Fibroblast of lung (primary cell): ENCODE measurements around the gene ACOX1. TPM values are rescaled to one million over a fixed set of nuclear protein-coding genes. Genes with fewer than 3 reads are reported as not detected.

Source experiments
- DNase-seq, 2 donors: peaks; one replicate each; pipeline versions ENCODE4 v3.0.0 to v3.0.0-alpha.2; 2010; ENCODE audit warnings: low read depth in 2 of 2
- H2AFZ ChIP-seq: 2 replicates; pipeline ENCODE4 v1.5.1; 2012; ENCODE audit warnings: low read length, control low read depth, inconsistent platforms
- H3K27ac ChIP-seq: 2 replicates; pipeline ENCODE4 v1.5.1; 2011; ENCODE audit warnings: low read length, control low read depth; ENCODE audit not compliant: insufficient read depth
- H3K27me3 ChIP-seq: 2 replicates; pipeline ENCODE4 v1.5.1; 2011; ENCODE audit warnings: mild to moderate bottlenecking, low read length; ENCODE audit not compliant: control insufficient read depth, insufficient read depth
- H3K36me3 ChIP-seq: 2 replicates; pipeline ENCODE4 v1.5.1; 2011; ENCODE audit warnings: low read length; ENCODE audit not compliant: control insufficient read depth, insufficient read depth
- H3K4me1 ChIP-seq: 2 replicates; pipeline ENCODE4 v1.5.1; 2011; ENCODE audit warnings: low read length; ENCODE audit not compliant: control insufficient read depth, insufficient read depth; ENCODE audit errors: extremely low read depth
- H3K4me2 ChIP-seq: 2 replicates; pipeline ENCODE4 v1.5.1; 2011; ENCODE audit warnings: low read length, control low read depth; ENCODE audit not compliant: insufficient read depth; ENCODE audit errors: extremely low read depth
- H3K4me3 ChIP-seq, 4 experiments: fragments of 200-600 bp in 1 of 4; sonication (generic) in 1 of 4; replicated peaks in 1 of 4; 2 replicates each; pipeline ENCODE4 v1.5.1; 2011 to 2016; ENCODE audit warnings: low read length in 4 of 4, low read depth in 3 of 4, mild to moderate bottlenecking in 3 of 4, control low read depth in 2 of 4, inconsistent platforms in 1 of 4, mixed read lengths in 1 of 4; ENCODE audit not compliant: insufficient read depth in 1 of 4; ENCODE audit errors: control extremely low read depth in 1 of 4
- H3K79me2 ChIP-seq: 2 replicates; pipeline ENCODE4 v1.5.1; 2012; ENCODE audit warnings: mild to moderate bottlenecking, low read length, inconsistent platforms; ENCODE audit not compliant: control insufficient read depth, insufficient read depth
- H3K9ac ChIP-seq: 2 replicates; pipeline ENCODE4 v1.5.1; 2011; ENCODE audit warnings: mild to moderate bottlenecking, low read length, control low read depth; ENCODE audit not compliant: insufficient read depth
- H3K9me3 ChIP-seq: 2 replicates; pipeline ENCODE4 v1.5.1; 2012; ENCODE audit warnings: low read depth, low read length; ENCODE audit not compliant: control insufficient read depth, insufficient read depth
- H4K20me1 ChIP-seq: 2 replicates; pipeline ENCODE4 v1.5.1; 2011; ENCODE audit warnings: low read length; ENCODE audit not compliant: control insufficient read depth, insufficient read depth; ENCODE audit errors: extremely low read depth
- CTCF ChIP-seq, 2 donors: IDR thresholded peaks in 1 of 2; conservative IDR thresholded peaks in 1 of 2; 1 replicate in 1 of 2; 2 replicates in 1 of 2; pipeline ENCODE4 v1.5.1; 2011 to 2012; ENCODE audit warnings: low read length in 2 of 2, control low read depth in 1 of 2, inconsistent platforms in 1 of 2, low read depth in 1 of 2, mild to moderate bottlenecking in 1 of 2
- EZH2 ChIP-seq: IDR thresholded peaks from 2 replicates; pipeline ENCODE4 v1.5.1; 2012; ENCODE audit warnings: low read length, control low read depth, mild to moderate bottlenecking; ENCODE audit errors: missing control alignments
- polyA plus RNA-seq, 2 donors: library from polyadenylated mRNA; depleted of rRNA in 1 of 2; stranded (reverse) in 1 of 2; unstranded in 1 of 2; fragments of >200 nt; gene quantifications; 2 replicates each; pipeline ENCODE4 v1.2.1, GENCODE V29; 2011 to 2012; ENCODE audit warnings: missing spikeins in 1 of 2
- total RNA-seq: library from RNA; depleted of rRNA; stranded (reverse); fragments of >200 nt; gene quantifications from 2 replicates; pipeline ENCODE4 v1.2.1, GENCODE V29; 2014

ACOX1 gene
- total and polyA plus RNA-seq, 2 donors (not counting 1 experiment from before 2014, with no cell fraction given): 30.0 to 70.5 TPM

DNA sequence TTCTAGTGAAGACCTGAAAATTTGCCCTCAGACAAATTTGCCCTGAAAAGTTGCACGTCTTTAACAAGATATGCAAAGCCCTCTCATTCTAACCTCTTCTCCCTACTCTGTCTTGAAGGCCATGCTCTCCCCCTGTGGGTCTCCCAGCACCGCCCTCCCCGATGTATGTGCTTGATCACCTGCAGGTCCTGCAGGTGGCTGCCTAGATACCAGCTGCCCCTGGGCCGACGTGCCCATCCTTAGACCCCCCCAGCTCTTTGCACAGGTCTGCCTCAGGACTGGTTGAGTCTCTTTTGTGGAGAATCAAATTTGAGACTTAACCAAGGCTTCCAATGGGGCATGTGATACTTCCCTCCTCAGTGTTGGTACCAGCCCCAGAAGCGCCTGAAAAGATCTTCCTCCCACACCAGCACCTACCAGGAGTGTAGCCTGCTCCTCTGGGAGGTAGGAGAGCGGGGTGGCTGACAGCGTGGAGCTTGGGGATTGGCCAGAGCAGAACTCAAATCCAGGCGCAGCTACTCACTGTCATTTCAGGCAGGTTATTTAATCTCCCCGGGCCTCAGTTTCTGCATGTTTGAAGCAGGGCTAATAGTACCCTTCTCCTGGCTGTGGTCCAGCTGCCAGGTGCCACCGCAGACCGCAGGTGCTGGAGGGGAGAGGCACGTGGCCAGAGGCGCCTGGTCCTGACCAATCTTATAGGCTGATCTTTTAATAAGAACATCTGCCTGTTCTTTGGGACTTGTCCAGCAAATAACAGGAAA, 69.7 kb downstream of the ACOX1 start:
- Histone ChIP-seq H3K9ac (no peak overlapping the region), H3K9me3 (no peaks in the 10 kb centered on the region), H2AFZ (no peak overlapping the region), H3K4me3 (no peak overlapping the region), H3K79me2 (peaks cover 2% of the 10 kb centered on the region), H3K4me1 (no peaks in the 10 kb centered on the region), H3K27me3 (no peaks in the 10 kb centered on the region), H4K20me1 (no peaks in the 10 kb centered on the region), H3K27ac (no peak overlapping the region), H3K36me3 (no peaks in the 10 kb centered on the region), H3K4me2 (no peak overlapping the region)
- DNase-seq: no peak
- no peak for TF ChIP-seq EZH2
- TF ChIP-seq CTCF (conservative IDR thresholded peaks at IDR 0.05 in 1 of 2, IDR thresholded peaks at IDR 0.05 in 1 of 2; ENCODE audit: low read depth in 1 of 2, low read length in 2 of 2): no peak

GRCh38 chr17:75908201-75908600, 70.8 kb downstream of the ACOX1 start:
- no peak for TF ChIP-seq EZH2
- no peak for TF ChIP-seq CTCF (conservative IDR thresholded peaks at IDR 0.05 in 1 of 2, IDR thresholded peaks at IDR 0.05 in 1 of 2; ENCODE audit: low read depth in 1 of 2, low read length in 2 of 2)
- no peaks in the 10 kb centered on the region for H3K9me3 ChIP-seq
- DNase-seq: peak in 1 of 2 donors; percentile 18
- H3K27ac ChIP-seq: no peak overlapping the region
- H3K79me2 ChIP-seq: peaks cover 5% of the 10 kb centered on the region
- H3K4me2 ChIP-seq: no peak overlapping the region
- H3K4me3 ChIP-seq: no peak overlapping the region
- H3K9ac ChIP-seq: no peak overlapping the region
- no peaks in the 10 kb centered on the region for H3K4me1 ChIP-seq
- H2AFZ ChIP-seq: no peak overlapping the region
- no peaks in the 10 kb centered on the region for H4K20me1 ChIP-seq
- H3K27me3 ChIP-seq: no peaks in the 10 kb centered on the region
- no peaks in the 10 kb centered on the region for H3K36me3 ChIP-seq

DNA sequence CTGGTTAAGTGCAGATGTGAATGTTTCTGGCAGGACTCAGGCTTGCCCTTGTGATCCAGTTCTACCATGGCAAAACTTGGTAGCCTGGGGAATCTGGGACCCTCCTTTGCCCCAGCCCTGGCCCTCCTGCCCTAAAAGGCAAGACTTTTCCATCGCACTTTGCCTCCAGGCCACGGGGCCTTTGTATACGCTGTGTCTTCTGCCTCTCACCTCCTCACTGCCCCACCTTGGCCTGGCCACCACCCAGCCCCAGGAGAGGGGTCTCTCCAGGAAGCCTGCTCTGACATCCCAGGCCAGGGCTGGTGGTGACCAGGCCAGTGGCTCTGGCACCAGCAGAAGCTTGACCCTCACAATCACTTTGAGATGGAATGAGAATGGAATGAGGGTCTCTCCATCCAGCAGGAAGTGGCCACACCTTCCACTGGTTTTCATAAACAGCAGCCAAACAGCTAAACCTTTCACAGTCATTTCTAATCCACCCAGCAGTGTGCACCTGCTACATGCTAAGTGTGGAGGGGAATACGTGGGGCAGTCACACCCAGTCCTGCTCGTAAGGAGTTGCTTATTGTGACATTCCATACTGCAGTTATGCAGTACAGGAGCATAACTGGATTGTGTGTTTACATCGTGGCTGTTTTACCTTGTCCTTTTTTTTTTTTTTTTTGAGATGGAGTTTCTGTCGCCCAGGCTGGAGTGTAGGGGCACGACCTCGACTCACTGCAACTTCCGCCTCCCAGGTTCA, 72.7 kb downstream of the ACOX1 start:
- no peak overlapping the region for H3K9ac ChIP-seq
- no peak overlapping the region for H3K4me2 ChIP-seq
- TF ChIP-seq EZH2 (no peak), CTCF (conservative IDR thresholded peaks at IDR 0.05 in 1 of 2, IDR thresholded peaks at IDR 0.05 in 1 of 2; ENCODE audit: low read depth in 1 of 2, low read length in 2 of 2) (no peak)
- no peak for DNase-seq
- no peaks in the 10 kb centered on the region for H3K4me1 ChIP-seq
- no peaks in the 10 kb centered on the region for H3K9me3 ChIP-seq
- H3K4me3 ChIP-seq: no peak overlapping the region
- H2AFZ ChIP-seq: no peak overlapping the region
- peaks cover 5% of the 10 kb centered on the region for H3K36me3 ChIP-seq
- H4K20me1 ChIP-seq: no peaks in the 10 kb centered on the region
- H3K27me3 ChIP-seq: no peaks in the 10 kb centered on the region
- no peak overlapping the region for H3K27ac ChIP-seq
- peaks cover 5% of the 10 kb centered on the region for H3K79me2 ChIP-seq
